Uterus (tissue), 2 donors: ENCODE measurements around the gene FAM3B.

Experiments used
- CTCF ChIP-seq, 4 experiments: fragments of 200-600 bp in 2 of 4; fragments of 450-650 bp in 2 of 4; sonication (generic) in 2 of 4; IDR thresholded peaks; one replicate each; pipeline ENCODE4 v1.5.1; 2016 to 2019; ENCODE audit warnings: antibody characterized with exemption in 4 of 4, mild to moderate bottlenecking in 2 of 4, moderate library complexity in 1 of 4
- POLR2A ChIP-seq, 2 donors: fragments of 450-650 bp; IDR thresholded peaks; one replicate each; pipeline ENCODE4 v1.6.1; 2016; ENCODE audit warnings: antibody characterized with exemption in 2 of 2, mild to moderate bottlenecking in 1 of 2, moderate library complexity in 1 of 2

- TF ChIP-seq POLR2A (IDR thresholded peaks at IDR 0.05) (no peak), CTCF (IDR thresholded peaks at IDR 0.05) (no peak)
Observed at GRCh38 chr21:41338455-41338854, 21.9 kb downstream of the FAM3B start.
